Retinal pigment epithelial cell (primary cell): ENCODE results near the gene FRMD4B.

Source experiments
- DNase-seq: peaks from one replicate; pipeline ENCODE4 v3.0.0-alpha.2; 2010; ENCODE audit warnings: low read depth
- H3K4me3 ChIP-seq: 2 replicates; pipeline ENCODE4 v1.5.1; 2011; ENCODE audit warnings: mild to moderate bottlenecking, low read length, control low read depth, moderate library complexity
- TF ChIP-seq, protein P1 (sequence below): conservative IDR thresholded peaks from 2 replicates; pipeline ENCODE4 v1.5.1; 2011; ENCODE audit warnings: low read depth, low read length, control low read depth, inconsistent platforms

FRMD4B gene

DNA sequence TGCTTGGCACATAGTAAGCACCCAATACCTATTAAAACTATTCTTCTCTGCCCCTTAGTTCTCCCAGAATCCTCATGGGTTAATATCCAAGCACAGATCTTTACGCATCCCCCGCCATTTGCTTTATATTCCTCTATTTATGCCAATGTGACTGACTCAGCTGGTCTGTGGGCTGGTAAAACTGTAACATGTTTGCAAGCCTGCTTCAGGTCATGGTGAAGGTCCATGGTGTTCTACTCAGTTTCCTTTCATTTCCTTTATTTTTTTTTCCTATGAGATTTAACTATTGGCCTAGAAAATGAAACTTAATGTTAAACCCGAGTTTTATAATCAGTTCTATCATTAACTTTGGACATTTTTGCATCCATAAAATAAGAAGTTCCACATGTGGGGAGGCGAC is 47.0 kb downstream of the FRMD4B start:
- H3K4me3 ChIP-seq: no peak overlapping the region
- TF ChIP-seq, protein P1, sequence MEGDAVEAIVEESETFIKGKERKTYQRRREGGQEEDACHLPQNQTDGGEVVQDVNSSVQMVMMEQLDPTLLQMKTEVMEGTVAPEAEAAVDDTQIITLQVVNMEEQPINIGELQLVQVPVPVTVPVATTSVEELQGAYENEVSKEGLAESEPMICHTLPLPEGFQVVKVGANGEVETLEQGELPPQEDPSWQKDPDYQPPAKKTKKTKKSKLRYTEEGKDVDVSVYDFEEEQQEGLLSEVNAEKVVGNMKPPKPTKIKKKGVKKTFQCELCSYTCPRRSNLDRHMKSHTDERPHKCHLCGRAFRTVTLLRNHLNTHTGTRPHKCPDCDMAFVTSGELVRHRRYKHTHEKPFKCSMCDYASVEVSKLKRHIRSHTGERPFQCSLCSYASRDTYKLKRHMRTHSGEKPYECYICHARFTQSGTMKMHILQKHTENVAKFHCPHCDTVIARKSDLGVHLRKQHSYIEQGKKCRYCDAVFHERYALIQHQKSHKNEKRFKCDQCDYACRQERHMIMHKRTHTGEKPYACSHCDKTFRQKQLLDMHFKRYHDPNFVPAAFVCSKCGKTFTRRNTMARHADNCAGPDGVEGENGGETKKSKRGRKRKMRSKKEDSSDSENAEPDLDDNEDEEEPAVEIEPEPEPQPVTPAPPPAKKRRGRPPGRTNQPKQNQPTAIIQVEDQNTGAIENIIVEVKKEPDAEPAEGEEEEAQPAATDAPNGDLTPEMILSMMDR: no peak
- no peak for DNase-seq

DNA sequence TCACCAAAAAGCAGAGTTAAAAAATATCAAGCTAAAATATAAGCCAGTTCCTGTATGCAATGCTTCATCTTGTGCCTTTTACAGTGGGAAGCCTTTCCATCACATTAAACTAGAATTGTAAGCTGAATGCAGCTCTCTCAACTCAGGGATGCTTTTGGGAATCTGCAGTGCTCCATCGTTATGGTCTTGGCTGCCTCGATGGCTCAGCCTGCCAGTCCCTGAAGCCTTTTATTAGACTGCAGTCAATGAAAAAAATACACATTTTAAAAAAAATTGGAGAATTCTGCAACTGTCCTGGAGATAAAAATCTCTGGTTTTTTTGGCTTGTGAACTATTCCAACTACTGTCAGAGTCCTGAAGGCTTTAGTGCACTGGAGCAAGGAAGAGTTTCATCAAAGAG is 53.0 kb downstream of the FRMD4B start:
- TF ChIP-seq, protein P1: no peak
- DNase-seq: no peak

DNA sequence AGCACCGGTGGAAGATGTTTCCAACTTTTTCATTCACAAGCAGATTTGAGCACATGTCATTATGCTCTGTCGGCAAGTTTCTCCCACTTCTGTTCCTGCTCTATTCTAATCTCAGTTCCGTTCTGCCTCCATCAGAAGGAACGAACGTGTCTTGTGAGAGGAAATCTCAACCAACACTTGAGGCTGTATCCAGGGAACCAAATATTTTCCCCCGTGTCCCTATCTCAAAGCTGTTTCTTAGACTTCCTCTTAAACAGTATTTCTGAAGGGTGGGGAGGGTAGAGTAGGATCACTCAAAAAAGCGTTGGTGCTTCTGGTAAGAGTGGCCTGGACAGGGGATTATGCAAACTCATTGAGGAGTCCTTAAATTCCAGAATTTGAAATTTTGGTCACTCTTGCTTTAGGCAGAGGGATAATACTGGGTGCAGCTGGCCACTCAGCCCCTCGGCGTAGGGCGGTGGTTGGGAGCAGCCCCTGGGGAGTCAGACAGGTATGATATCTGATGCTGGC is 54.9 kb downstream of the FRMD4B start:
- TF ChIP-seq, protein P1: no peak
- DNase-seq: no peak
- no peak overlapping the region for H3K4me3 ChIP-seq

More for the DNA sequence above, 53.0 kb downstream of the FRMD4B start:
- no peak overlapping the region for H3K4me3 ChIP-seq

DNA sequence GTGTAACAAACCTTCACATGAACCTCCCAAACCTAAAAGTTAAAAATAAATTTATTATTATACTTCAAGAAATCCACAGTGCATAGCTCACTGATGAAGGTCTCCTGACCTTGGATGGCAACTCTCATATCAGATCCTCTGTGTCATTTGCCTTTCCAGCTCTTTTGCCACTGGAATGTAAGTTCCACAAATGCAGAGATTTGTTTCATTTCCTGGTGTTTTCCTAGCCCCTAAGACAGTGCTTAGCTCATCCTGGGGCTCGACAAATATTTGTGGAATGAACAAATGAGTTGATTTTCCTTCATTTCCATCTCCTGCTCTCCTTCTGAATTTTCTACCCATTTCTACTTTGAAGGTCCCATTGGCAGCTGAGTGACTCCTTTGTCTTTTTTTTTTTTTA is 56.0 kb downstream of the FRMD4B start:
- DNase-seq: no peak
- no peak overlapping the region for H3K4me3 ChIP-seq
- TF ChIP-seq, protein P1: no peak

DNA sequence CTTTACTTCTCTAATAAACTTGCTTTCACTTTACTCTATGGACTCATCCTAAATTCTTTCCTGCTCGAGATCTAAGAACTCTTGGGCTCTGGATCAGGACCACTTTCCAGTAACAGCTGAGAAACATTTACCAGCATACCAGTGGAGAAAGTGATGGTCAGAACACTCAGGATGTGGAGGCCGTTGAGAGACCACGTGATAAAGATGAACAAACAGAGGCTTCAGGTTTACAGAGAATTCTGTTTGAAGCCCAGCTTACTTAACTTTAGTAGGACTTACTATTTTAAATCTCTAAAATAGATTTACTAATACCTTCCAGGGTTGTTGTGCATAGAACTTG is 57.0 kb downstream of the FRMD4B start:
- TF ChIP-seq, protein P1: no peak
- H3K4me3 ChIP-seq: no peak overlapping the region
- DNase-seq: no peak

DNA sequence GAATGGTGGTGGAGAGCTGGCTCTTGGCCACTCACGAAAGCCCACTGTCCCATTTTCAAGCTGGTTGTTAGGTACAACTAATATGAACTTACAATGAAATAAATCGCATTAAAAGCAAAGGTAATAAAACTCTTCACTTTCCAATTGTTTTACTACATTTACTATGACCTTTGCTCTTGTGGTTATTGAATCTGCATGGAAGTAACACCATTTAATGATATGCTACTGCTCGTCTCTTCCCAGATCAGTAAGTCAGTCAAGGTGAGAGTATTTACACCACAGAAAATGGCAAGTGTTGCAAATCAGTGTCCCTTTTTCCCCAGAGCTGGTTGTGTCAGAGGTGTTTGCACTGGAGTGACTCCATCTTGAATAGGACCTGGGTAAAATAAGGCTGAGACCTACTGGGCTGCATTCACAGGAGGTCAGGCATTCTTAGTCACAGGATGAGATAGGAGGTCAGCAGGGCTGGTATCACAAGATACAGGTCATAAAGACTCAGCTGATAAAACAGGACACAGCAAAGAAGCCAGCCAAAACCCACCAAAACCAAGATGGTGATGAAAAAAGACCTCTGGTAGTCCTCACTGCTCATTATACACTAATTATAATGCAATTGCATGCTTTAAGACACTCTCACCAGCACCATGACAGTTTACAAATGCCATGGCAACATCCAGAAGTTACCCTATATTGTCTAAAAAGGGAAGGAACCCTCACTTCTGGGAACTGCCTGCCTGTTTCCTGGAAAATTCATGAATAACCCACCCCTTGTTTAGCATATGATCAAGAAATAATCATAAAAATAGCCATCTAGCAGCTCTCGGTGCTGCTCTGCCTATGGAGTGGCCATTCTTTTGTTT is 57.6 kb downstream of the FRMD4B start:
- no peak for DNase-seq
- H3K4me3 ChIP-seq: no peak overlapping the region
- TF ChIP-seq, protein P1: no peak

DNA sequence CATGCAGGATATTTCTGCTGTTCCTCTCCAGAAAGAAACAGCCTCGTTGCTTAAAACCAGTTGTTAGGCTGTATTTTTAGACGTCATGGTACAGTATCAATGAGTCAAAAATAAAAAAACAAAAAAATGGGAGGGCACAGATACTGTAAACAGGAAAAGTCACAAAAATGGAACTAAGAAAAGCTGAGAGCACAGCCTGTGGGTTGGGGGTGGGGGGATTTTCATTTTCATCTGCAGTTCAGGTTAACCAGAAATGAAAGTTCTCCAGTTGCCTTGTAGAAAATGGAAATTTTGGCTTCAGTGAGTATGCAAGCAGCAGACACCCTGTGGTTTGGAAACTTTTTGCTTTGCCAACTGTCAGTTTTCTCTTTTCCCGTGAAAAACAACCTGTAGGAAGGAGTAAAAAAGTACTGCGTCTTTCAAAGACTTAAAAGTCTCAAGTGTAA is 59.0 kb downstream of the FRMD4B start:
- TF ChIP-seq, protein P1: no peak
- no peak overlapping the region for H3K4me3 ChIP-seq
- no peak for DNase-seq
